ENCODE data around the gene DNAJB7.
A peak's percentile ranks its signal among the peaks of the same experiment; 100 is the strongest.

The DNAJB7 gene

DNA sequence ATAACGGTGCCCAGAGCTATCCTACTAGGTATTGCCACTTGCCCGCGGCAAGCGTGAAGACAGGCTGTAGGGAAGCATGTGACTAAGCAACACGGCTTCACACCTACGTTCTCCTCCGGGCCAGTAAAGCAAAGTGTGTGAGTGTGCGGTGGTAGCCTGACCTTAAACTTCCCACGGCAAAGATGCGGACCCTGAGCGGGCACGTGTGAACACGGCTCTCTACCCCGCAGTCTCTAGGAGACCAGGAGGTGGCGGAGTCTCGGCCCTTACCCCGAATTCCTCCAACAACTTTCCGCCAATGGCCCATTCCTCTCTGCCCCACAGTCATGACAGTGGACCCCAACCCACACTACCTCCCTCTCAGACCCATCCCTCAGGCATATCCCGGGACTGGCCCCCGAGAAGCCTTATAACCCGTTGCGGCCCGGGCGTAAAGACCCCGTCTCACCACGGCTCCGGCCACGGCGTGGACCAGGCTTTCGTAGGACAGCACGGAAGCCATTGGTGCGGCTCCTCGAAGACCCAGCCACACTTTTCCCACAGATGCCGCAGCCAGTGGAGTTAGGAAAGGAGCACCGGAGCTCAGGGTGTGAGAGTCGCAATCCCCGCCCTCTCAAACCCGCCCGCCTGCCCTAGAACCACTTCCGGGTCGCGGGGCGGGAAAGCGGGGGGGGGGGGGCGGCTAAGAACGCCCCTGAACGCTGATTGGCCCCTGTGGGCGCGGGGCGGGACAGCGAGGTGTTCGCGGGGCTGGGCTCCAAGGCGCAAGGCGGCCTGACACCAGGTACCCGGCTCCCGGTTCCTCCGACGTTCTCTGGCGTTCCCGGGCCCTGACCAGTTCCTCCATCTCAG lies 42.9 kb downstream of the DNAJB7 start, which contains the start of gene SLC25A17:
Gene SLC25A17 (minus strand): TSS at position 600 of the 852 bp plus-strand sequence. CDS start 98 bp downstream, at position 502.
- H3K27me3 Mint-ChIP-seq (ENCODE audit: low read depth, poor library complexity): no peaks in the 10 kb centered on the region
- H3K4me3 Mint-ChIP-seq: peak within 1 kb of the TSS; percentile 98
- peaks cover 37% of the 10 kb centered on the region for H3K36me3 Mint-ChIP-seq (ENCODE audit: low read depth)
- TF ChIP-seq CTCF (IDR thresholded peaks at IDR 0.05): peak; percentile 12
- H3K9me3 Mint-ChIP-seq: no peaks in the 10 kb centered on the region
- DNase-seq: peak; percentile 88
- H3K4me1 Mint-ChIP-seq: peaks cover 36% of the 10 kb centered on the region
- peak within 1 kb of the TSS; percentile 98 for H3K27ac Mint-ChIP-seq

DNA sequence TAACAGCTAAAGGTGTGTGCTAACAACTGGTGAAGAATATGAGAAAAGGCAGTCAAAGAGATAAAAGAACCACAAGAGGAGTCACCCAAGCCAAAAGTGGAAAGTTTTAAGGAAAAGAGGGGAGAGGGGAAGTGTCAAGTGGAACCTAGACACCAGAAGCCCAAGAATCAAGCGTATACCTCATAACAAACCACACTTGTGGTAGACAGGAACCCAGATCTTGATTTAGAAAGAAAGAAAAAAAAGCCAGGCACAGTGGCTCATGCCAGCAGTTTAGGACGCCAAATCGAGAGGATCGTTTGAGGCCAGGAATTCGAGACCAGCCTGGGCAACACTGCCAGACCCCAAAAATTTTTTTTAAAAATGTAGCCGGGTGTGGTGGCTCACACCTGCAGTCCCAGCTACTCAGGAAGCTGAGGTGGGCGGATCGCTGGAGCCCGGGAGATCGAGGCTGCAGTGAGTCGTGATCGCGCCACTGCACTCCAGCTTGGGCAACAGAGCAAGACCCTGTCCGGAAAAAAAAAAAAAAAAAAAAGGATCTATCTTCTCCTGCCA lies 43.6 kb downstream of the DNAJB7 start:
- DNase-seq: no peak
- no peak for TF ChIP-seq CTCF (IDR thresholded peaks at IDR 0.05)
- Mint-ChIP-seq H3K4me3 (peak overlapping the region; percentile 98), H3K27ac (peak overlapping the region; percentile 98), H3K36me3 (ENCODE audit: low read depth) (peaks cover 34% of the 10 kb centered on the region), H3K4me1 (peaks cover 39% of the 10 kb centered on the region), H3K27me3 (ENCODE audit: low read depth, poor library complexity) (no peaks in the 10 kb centered on the region), H3K9me3 (no peaks in the 10 kb centered on the region)

DNA sequence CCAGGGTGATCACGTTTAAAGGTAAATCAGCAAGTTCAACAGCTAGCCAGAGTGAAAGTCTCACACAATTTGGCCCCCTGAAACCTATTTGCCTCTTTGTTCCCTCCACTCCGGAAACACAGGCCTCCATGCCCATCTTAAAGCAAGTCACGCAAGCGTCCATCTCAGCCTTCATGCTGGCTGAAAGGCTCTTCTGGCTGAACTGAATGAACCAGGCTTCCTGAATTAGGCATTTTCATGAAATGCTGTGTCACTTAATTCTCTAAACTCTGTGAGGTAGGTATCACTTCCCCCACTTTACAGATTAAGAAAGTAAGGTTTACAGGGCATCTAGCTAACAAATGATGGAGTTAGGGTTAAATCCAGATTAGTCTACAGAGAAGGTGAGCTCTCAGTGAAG lies 44.2 kb downstream of the DNAJB7 start:
- Mint-ChIP-seq H3K9me3 (no peaks in the 10 kb centered on the region), H3K27ac (no peak overlapping the region), H3K4me1 (peaks cover 39% of the 10 kb centered on the region), H3K27me3 (ENCODE audit: low read depth, poor library complexity) (no peaks in the 10 kb centered on the region), H3K36me3 (ENCODE audit: low read depth) (peaks cover 29% of the 10 kb centered on the region), H3K4me3 (peak overlapping the region; percentile 98)
- no peak for DNase-seq
- TF ChIP-seq CTCF (IDR thresholded peaks at IDR 0.05): no peak

DNA sequence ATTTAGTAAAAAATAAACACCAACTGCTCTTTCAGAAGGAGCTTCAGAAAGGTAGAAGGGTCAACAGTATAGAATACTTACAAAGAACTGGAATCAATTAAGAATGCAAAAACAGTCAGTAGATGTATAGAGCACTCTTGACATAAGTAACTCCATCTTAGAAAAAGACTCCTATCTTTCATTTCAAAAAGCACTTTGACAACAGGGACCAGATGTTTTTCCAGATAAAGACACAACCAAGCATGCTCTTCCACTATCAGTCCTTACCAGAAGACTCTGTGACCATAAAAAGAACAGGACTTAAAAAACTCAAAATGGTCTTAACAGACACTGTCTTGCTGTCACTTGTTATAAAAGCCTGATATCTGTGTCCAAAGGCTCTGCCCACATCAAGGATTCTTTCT lies 48.0 kb downstream of the DNAJB7 start:
- peaks cover 28% of the 10 kb centered on the region for H3K4me1 Mint-ChIP-seq
- TF ChIP-seq CTCF (IDR thresholded peaks at IDR 0.05): no peak
- H3K9me3 Mint-ChIP-seq: no peaks in the 10 kb centered on the region
- H3K36me3 Mint-ChIP-seq (ENCODE audit: low read depth): peaks cover 29% of the 10 kb centered on the region
- DNase-seq: no peak
- no peak overlapping the region for H3K27ac Mint-ChIP-seq
- no peak overlapping the region for H3K4me3 Mint-ChIP-seq
- H3K27me3 Mint-ChIP-seq (ENCODE audit: low read depth, poor library complexity): no peaks in the 10 kb centered on the region
